Epithelial cell of proximal tubule (primary cell): ENCODE results near the gene KCNMB1. TPM values are rescaled to one million over a fixed set of nuclear protein-coding genes. Genes with fewer than 3 reads are reported as not detected.

Experiments
- DNase-seq: peaks from one replicate; pipeline ENCODE4 v3.0.0-alpha.2; 2011; ENCODE audit warnings: low read depth
- H3K4me3 ChIP-seq: 2 replicates; pipeline ENCODE4 v1.5.1; 2011; ENCODE audit warnings: low read depth, mild to moderate bottlenecking, low read length
- total RNA-seq: library from RNA; depleted of rRNA; stranded (reverse); fragments of >200 nt; gene quantifications from 2 replicates; pipeline ENCODE4 v1.2.3, GENCODE V29; 2015
- TF ChIP-seq, protein P1 (sequence below): conservative IDR thresholded peaks from 2 replicates; pipeline ENCODE4 v1.5.1; 2012; ENCODE audit warnings: low read depth, mild to moderate bottlenecking, low read length

Gene KCNMB1
- total RNA-seq, 1 donor from 2014 or later: not detected

DNA sequence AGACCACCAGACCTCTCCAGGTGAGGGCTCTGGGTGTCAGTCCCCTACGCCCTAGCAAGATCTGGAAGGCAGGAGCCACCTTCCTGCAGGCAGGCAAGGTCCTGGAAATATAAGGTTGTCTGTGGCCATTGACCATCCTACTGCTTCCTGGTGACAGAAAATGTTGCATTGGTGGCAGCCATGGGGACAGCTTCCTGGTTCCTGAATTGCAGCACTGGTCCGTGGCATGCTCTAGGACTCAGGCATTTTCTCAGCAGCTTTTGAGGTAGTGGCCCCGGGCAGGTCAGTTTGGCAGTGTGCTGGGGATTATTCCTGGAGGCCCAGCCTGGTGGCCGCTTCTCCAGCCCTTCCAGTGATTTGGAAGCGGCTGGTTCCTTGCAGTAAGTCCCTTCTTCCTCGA is 36.6 kb upstream of the KCNMB1 start:
- TF ChIP-seq, protein P1, sequence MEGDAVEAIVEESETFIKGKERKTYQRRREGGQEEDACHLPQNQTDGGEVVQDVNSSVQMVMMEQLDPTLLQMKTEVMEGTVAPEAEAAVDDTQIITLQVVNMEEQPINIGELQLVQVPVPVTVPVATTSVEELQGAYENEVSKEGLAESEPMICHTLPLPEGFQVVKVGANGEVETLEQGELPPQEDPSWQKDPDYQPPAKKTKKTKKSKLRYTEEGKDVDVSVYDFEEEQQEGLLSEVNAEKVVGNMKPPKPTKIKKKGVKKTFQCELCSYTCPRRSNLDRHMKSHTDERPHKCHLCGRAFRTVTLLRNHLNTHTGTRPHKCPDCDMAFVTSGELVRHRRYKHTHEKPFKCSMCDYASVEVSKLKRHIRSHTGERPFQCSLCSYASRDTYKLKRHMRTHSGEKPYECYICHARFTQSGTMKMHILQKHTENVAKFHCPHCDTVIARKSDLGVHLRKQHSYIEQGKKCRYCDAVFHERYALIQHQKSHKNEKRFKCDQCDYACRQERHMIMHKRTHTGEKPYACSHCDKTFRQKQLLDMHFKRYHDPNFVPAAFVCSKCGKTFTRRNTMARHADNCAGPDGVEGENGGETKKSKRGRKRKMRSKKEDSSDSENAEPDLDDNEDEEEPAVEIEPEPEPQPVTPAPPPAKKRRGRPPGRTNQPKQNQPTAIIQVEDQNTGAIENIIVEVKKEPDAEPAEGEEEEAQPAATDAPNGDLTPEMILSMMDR: no peak
- no peak for DNase-seq
- no peak overlapping the region for H3K4me3 ChIP-seq

DNA sequence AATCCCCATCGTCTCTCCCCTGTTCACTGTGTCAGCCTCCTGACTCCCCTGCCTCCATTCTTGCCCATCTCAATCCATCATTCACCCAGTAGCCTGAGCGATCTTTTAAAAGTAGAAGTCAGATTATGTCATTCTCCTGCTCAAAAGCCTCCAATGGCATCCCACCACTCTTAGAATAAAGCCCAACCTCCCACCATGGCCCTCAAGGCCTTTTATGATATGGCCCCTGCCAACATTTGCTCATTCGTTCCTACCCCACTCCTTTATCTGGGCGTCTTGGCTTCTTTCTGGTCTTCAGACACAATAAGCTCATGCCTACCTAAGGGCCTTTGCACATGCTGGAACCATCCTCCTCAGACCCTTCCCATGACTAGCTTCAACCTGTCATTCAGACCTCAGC is 35.5 kb upstream of the KCNMB1 start:
- H3K4me3 ChIP-seq: no peak overlapping the region
- no peak for DNase-seq
- TF ChIP-seq, protein P1: no peak

DNA sequence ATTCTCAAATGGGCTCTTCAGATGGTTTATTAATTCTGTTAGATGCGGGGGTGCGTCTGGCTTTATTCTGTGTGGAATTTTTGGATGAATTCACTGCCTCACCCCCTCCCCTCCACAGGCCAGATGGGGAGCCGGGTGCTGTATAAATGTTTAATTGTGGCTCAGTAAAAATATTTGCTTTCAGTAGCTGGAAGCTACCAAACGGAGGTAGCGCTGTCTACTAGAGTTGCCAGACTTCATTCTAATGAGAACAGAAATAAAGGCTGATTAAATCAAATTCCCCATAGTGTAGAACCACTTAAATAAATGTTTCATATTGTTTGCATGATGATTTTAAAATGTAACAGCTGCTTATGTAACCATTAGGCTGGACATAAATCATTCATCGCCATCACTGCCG is 34.5 kb upstream of the KCNMB1 start:
- no peak for DNase-seq
- no peak overlapping the region for H3K4me3 ChIP-seq
- TF ChIP-seq, protein P1: no peak

DNA sequence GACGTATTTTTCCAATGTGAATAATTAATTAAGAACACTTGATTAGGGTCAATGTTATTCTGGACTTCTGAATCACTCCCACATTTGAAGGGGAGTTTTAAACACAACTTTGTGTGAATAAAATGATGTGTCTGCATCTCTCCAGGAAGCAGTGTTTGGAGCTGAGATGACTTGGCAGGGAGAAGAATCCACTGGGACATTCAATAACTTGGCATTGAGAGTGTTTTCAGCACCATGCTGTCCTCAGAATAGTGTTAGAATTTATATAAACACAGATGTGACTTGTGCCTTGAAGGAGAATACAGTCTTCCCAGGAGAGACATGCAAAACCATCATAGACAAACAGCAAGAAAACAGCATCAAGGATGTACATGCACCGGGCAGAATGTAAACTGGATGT is 32.7 kb upstream of the KCNMB1 start:
- H3K4me3 ChIP-seq: no peak overlapping the region
- TF ChIP-seq, protein P1: no peak
- DNase-seq: no peak

DNA sequence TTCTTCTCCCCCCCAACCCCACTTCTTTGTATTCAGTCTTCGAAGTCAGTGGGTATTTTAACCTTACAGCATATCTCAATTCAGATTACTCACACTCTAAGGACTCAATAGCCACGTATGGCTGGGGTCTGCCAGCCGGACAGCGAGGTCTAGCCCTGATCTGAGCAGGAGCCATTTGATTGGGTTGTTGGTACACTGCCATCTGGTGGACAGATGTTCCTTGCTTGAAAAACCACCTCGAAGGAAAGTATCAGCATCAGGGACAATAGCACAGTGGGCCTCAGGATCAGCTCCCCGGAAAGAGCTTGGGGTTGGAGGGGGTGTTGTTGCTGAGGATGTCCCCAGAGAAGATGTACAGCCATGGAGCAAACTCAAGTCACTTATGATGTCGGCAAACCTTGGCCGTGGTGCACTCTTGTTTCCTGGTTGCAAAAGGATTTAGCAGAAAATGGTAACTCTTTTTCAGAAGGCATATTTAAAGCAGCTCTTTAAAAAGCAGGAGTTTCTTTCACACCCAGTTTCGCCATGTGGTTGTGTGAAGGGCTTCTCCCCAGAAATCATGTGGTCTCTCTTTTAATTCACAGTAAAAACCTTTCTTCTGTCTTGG is 31.7 kb upstream of the KCNMB1 start:
- H3K4me3 ChIP-seq: no peak overlapping the region
- peak; percentile 19 for DNase-seq
- TF ChIP-seq, protein P1: peak; percentile 84

DNA sequence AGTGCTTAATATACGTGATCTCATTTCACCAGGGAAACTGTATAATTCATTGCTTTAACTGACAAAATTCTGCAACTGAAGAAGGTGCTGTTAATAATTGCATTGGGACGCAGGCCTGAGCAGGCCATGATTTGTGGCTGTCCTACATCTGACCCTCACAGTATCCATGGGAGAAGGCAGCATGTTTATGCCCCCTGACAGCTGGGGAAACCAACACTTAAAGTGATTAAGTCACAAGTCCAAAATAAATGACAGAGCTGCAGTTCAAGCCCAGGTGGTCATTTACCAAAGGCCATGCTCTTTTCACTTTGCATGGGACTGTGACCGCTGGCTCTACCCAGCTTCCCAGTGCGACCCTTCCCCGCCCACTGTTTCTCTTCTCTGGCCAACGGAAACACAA is 30.5 kb upstream of the KCNMB1 start:
- no peak overlapping the region for H3K4me3 ChIP-seq
- DNase-seq: no peak
- TF ChIP-seq, protein P1: no peak

DNA sequence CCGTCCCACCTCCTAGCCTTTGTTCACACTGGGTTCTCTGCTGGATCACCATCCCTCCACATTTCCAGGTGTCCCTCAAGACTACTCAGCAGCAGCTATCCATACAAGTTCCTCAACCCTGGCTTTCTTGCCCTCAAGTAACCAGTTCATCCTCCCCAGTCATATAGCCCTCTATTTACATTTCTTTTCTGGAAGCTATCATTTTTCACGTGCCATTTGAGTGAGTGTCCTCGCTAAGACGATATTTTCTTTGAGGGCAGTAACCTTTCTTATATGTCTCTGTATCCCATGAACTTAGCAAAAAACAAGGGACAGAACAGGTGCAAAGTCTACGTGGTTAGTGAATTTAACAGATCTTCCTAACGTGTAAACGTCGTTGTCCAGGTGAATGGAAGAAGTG is 29.6 kb upstream of the KCNMB1 start:
- H3K4me3 ChIP-seq: no peak overlapping the region
- TF ChIP-seq, protein P1: no peak
- DNase-seq: no peak
